Cardiac septum (tissue), 1 donor: Measurements from ENCODE around the gene FAM240A. TPM values are rescaled to one million over a fixed set of nuclear protein-coding genes. Genes with fewer than 3 reads are reported as not detected.
"Not testable (repeated sequence)": the region's sequence is repeated elsewhere in the genome, so short reads cannot be mapped to it uniquely, and the experiment has no call there.

Experiments
- DNase-seq: peaks from one replicate; pipeline ENCODE4 v3.0.0-alpha.2; 2020; ENCODE audit warnings: low spot score
- intact Hi-C: fragments of 100-400 bp; cut with DNase I; formaldehyde crosslinking; loops from one replicate; pipeline ENCODE4 v1.14.0; 2022
- total RNA-seq: library from RNA; stranded (reverse); fragmentation: NEBNext Ultra II Directional; extraction: Animal tissue kit (Norgen Biotek cat#: 25700); gene quantifications from one replicate; pipeline ENCODE4 v1.2.1, GENCODE V29; 2021
- donor health status: DM: no; HTN: no; CAD: no.

FAM240A gene
- total RNA-seq, 1 donor from 2014 or later, result not detected

GRCh38 chr3:46585799-46586693 lies 26.3 kb upstream of the FAM240A start:
- DNase-seq, result no peak
- intact Hi-C loops, result no loop called here

GRCh38 chr3:46586738-46587246 lies 25.5 kb upstream of the FAM240A start:
- intact Hi-C loops, result no loop called here
- no peak for DNase-seq

- DNase-seq, intact Hi-C loops: not testable (repeated sequence)
These were observed 25.1 kb upstream of the FAM240A start for GRCh38 chr3:46587268-46587667.

- no peak for DNase-seq
- intact Hi-C loops, result no loop called here
These were observed 19.0 kb upstream of the FAM240A start for GRCh38 chr3:46593274-46593862.

DNA sequence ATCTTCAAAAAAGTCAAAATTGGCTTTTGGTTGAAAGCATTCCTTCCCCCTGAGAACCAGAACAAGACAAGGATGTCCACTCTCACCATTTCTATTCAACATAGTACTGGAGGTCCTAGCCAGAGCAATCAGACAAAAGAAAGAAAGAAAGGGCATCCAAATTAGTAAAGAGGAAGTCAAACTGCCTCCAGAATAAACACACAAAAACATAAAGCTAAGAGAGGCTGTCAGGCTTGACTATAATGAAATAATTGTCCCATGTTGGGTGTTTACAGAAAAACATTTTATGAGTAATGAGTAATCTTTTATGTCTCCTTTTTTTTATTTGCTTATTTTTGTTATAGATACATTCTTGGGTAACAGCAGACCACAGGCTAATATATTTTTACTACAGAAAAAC lies 18.3 kb upstream of the FAM240A start:
- intact Hi-C loops, result no loop called here
- DNase-seq, result no peak

DNA sequence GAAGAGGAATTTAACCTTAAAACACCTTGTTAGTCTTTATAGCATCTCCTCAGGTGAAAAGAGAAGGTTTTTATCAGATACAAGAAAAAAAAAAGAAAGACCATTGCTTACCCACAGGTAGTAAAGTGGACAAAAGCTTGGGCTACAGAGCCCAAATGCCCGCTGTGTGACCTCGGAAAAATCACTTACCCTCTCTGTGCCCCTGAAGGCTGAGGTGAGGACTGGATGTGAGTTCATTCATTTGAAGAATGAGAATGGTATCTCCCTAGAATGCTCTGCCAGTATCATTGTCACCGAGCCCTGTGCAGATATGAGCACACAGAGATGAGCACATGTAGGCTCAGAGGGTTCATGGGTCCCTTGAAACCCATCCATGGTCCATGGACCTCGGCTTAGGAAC lies 17.6 kb upstream of the FAM240A start:
- intact Hi-C loops, result no loop called here
- no peak for DNase-seq

- intact Hi-C loops, result no loop called here
- DNase-seq, result no peak
These were observed 16.5 kb upstream of the FAM240A start for GRCh38 chr3:46595819-46596314.

GRCh38 chr3:46599590-46599989 lies 12.7 kb upstream of the FAM240A start:
- intact Hi-C loops, result no loop called here
- DNase-seq, result no peak

- no peak for DNase-seq
These were observed 8.8 kb upstream of the FAM240A start for GRCh38 chr3:46603446-46604046.

DNA sequence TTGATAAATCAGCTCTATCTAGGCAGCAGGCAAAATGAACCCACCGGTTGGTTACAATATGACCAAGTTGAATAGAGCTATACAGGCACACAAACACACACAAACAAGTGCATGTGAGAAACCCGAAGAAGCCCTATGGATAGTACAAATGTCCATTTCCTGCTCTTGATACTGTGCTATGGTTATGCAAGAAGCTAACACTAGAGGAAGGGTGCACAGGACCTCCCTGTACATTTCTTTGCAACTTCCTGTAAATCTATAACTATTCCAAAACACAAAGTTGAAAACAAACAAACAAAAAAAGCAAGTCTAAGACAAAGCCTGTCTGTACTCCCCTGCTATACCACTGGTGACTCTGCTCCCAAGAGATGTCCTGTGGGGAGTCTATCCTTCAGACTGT lies 8.2 kb upstream of the FAM240A start:
- no peak for DNase-seq

More at GRCh38 chr3:46603446-46604046, 8.8 kb upstream of the FAM240A start:
- intact Hi-C loops, result no loop called here

DNA sequence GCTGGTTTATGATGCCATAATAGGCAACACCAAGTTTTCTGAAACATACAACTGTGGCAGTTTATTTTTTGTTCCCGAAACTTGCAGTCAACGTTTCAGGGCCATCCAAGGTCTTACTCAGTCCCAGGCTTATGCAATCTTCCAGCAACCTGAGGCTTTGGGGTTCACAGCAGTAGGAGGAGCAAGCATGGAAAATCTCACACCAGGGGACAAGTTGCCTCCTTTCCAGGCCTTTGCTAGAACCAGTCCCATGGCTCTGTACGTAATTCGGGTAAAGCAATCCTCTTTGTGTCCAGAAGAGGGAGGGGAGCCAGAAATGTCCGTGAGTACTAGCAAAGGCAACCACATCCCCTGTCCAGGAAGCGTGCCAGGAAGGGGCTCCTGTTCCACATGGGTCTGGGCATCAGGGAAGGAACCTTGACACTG lies 4.7 kb upstream of the FAM240A start:
- DNase-seq, result no peak
- intact Hi-C loops, result no loop called here

More for the DNA sequence above, 8.2 kb upstream of the FAM240A start:
- intact Hi-C loops, result no loop called here

GRCh38 chr3:46609212-46609721 lies 3.1 kb upstream of the FAM240A start:
- no peak for DNase-seq
- intact Hi-C loops, result no loop called here

DNA sequence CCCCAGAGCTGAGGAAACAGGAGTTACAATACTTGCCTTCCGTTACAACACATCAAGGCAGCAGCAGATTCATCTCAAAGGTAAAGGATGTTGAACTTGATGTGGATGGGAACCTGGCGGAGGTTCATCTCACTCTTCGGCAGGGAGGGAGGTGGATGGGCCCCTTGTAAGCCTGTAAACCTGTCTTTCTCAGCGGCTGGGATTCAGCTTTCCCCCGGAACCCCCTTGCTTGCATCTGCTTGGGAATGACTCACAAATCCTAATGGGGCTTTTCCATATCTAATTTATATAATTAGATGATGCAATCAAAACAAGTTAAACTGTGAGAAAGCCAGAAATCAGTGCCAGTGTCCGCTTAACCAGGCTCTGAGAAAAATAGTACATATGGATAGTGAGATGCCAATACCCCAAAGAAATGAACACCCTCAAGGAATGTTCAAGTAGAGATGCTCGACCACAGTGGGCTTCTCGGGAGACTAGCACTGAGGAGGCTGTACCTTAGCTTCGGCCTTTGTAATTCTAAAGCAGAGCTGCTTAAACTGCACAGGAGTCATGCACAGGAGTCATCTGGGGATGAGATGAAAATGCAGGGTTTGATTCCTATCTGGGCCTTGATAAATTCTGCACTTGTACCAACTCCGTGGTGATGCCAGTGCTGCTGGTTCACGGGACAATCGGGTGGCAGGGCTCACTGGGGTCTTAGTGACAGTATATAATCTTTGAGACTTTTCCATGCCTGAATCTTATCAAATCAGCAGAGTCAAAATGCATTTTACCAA lies 2.2 kb upstream of the FAM240A start:
- no peak for DNase-seq
- intact Hi-C loops, result no loop called here

DNA sequence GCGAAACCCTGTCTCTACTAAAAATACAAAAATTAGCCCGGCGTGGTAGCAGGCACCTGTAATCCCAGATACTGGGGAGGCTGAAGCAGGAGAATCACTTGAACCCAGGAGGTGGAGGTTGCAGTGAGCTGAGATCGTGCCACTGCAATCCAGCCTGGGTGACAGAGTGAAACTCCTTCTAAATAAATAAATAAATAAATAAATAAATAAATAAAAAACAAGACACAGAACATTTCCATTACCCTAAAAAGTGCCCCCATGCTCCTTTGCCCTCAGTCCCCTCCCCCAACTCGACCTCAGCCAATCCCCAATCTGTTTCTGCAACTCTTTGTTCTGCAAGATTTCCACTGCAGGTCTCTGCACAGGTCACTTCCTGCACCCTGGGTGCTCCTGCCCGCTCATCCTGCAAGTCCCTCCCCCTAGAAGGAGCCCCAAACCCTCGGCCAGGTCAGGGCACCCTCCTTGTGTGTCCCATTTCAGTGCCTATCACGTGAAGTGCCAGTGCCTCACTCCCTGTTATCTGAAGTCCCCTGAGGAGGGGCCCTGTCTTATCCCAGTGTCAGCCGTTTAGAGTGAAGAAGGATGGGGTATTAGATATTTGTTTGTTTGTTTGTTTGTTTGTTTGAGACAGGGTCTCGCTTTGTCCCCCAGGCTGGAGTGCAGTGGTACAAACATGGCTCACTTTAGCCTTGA lies 1.1 kb downstream of the FAM240A start:
- no peak for DNase-seq
- intact Hi-C loops, result no loop called here

GRCh38 chr3:46614431-46614830 lies 2.1 kb downstream of the FAM240A start:
- intact Hi-C loops, result no loop called here
- DNase-seq, result no peak

DNA sequence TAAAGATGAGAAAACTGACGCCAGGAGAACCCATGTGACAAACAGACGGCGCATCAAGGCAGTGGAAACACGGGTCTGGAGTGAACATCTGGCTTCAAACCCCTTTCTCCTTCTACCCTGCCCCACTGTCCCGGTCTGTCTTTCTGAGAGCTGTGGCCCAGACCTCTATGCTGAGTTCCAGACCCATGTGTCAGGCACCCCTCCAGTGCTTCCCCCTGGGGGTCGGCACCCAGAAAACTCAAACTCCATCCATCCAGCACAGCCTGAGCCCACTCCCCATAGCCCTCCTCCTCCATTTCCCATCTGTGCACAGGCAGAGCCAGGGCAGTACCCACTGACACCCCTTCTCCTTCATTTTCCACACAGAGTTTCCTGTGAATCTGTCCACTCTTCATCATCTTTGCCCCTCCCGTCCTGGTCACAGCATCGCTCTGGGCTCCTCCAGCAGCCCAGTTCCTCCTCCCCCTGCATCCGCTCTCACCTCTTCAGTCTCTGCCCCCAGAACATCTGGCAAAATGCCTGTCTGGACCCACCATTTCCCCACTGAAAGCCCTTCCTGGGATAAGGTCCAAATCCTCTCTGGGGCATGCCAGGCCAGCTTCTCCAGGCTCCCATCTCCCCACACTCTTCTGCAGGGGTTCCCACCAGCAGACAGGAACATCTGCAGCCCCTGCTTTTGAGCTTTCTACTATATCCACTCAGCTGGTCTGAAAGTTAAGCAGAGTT lies 2.9 kb downstream of the FAM240A start:
- intact Hi-C loops, result no loop called here
- DNase-seq, result no peak

- no peak for DNase-seq
- intact Hi-C loops, result no loop called here
These were observed 3.7 kb downstream of the FAM240A start for GRCh38 chr3:46615976-46616375.

DNA sequence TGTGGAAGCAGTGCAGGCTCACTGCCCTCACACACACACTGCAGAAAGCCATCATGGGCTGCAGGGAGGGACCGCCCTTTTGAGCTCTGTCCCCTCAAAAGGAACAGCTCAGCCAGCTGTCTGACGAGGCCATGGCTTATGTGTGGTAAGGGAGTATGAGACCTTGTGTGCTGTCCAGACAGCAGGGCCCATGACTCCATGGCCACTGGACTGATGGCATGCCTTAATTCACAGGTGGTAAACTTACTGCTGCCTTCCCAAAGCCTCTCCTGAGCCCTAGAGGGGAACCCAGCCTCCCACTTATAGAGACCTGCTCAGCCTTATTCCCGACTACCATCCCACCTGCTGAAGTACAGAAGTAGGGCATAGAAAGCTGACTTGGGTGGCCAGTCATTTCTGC lies 5.6 kb downstream of the FAM240A start:
- no peak for DNase-seq
- intact Hi-C loops, result no loop called here
